ENCODE data around the gene TRAFD1.

- TF ChIP-seq KDM1A (IDR thresholded peaks at IDR 0.05; ENCODE audit: borderline replicate concordance, low read length) (no peak), CTCF (IDR thresholded peaks at IDR 0.05; ENCODE audit: control extremely low read depth in 1 of 3, insufficient read depth in 1 of 3, low read depth in 1 of 3, low read length in 3 of 3) (no peak), GABPA (IDR thresholded peaks at IDR 0.05; ENCODE audit: borderline replicate concordance, insufficient read depth, low read length) (no peak), USF2 (IDR thresholded peaks at IDR 0.05; ENCODE audit: low read length) (no peak), NRF1 (IDR thresholded peaks at IDR 0.05; ENCODE audit: low read depth, low read length) (no peak), MAX (IDR thresholded peaks at IDR 0.05) (no peak), E2F6 (IDR thresholded peaks at IDR 0.05) (no peak), POLR2A (IDR thresholded peaks at IDR 0.05; ENCODE audit: control extremely low read depth in 1 of 2, low read depth in 2 of 2, low read length in 2 of 2) (0 out of 3 replicates have a peak, but pooled peaks of 1 of the 2 experiments have one; percentile 30), EGR1 (IDR thresholded peaks at IDR 0.05; ENCODE audit: borderline replicate concordance, low read depth, low read length) (no peak), MAFK (IDR thresholded peaks at IDR 0.05; ENCODE audit: low read depth, low read length) (peak; percentile 84), CREB1 (IDR thresholded peaks at IDR 0.05) (no peak)
Measured at GRCh38 chr12:112103758-112104503, 21.4 kb upstream of the TRAFD1 start.

Data from H1 (cell line).